GM12801 (cell line): ENCODE results near the gene CDIPT.

Source experiments
- CTCF ChIP-seq: IDR thresholded peaks from one replicate; pipeline ENCODE4 v1.5.1; 2011; ENCODE audit warnings: control low read depth; ENCODE audit not compliant: insufficient read length; ENCODE audit errors: extremely low read depth

CDIPT gene

DNA sequence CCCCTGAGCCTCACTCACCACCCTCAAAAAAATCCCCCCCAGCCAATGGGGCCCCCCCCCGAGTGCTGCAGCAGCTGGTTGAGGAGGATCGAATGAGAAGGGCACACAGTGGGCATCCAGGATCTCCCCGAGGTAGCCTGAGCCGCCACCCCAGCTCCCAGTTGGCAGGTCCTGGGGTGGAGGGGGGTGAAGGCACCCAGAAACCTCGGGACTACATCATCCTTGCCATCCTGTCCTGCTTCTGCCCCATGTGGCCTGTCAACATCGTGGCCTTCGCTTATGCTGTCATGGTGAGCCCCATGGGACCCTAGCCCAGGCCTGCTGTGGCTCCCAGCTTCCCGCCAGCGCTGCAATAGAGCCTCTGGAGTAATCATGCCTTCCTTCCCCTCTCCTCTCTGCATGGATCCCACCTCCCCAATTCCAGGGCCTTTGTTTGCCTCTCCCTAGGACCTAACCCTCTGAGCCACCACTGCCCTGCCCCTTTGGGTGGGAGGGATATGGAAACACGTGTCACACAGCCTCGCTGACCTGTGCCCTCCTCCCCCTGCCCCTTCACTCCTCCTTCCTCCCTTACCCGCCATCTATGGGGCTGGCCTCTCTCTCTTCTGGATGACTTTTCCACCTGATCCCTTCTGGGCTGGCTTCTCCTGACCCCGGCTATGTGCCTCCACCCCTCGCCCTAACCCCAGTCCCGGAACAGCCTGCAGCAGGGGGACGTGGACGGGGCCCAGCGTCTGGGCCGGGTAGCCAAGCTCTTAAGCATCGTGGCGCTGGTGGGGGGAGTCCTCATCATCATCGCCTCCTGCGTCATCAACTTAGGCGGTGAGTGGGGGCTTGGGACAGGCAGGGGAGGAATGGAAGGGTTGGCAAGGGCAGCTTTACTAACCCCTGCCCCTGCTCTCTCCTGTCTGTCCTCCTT is 49.1 kb downstream of the CDIPT start:
- no peak for TF ChIP-seq CTCF

DNA sequence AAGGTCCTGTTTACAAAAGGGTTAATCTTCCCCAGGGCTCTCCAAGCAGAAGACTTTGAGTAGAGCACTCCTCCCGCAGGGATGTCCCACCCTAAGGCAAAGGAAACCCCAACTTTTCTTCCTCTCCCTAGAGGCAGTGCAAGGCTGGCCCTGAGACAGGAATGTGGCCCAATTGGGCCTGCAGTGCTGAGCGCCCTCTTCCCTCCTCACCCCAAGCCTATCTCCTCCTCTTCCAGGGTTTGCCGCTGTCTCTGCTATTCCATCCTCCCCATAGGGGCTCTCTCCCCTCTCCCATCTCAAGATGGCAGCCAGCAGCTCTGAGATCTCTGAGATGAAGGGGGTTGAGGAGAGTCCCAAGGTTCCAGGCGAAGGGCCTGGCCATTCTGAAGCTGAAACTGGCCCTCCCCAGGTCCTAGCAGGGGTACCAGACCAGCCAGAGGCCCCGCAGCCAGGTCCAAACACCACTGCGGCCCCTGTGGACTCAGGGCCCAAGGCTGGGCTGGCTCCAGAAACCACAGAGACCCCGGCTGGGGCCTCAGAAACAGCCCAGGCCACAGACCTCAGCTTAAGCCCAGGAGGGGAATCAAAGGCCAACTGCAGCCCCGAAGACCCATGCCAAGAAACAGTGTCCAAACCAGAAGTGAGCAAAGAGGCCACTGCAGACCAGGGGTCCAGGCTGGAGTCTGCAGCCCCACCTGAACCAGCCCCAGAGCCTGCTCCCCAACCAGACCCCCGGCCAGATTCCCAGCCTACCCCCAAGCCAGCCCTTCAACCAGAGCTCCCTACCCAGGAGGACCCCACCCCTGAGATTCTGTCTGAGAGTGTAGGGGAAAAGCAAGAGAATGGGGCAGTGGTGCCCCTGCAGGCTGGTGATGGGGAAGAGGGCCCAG is 50.0 kb downstream of the CDIPT start:
- TF ChIP-seq CTCF: no peak

DNA sequence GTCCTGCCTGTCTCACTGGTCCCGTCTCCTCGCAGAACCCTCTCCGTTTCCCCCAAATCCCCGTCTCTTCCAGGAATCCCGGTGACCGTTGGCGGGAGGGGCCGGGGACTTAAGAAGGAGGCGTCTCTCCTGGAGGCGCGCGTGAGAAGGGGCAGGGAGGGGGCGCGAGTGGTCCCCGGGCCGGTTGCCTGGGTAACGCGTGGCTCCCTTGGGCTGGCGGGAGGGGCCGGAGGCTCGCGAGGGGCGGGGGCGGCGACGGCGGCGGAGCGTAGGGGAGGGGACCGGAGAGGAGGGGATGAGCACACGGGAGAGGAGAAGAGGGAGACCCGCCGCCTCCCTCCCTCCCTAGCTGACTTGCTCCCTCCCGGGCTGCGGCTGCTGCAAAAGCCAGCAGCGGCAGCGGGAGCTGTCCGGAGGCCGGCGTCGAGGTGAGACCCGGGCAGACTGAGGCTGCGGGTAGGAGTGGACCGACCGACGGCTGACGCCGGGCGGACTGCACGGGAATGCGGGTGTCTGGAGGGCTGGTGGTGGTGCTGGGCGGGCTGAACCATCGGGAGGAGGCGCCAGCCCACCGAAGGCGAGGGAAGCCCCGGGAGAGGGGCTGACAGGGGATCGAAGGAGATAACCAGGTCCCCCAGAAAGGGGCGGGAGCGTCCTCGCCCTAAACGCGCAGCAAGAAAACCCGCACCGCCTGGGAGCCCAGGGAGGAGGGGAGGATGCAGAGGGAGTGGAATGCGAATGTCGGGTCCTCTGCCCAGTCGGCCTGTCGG is 50.9 kb downstream of the CDIPT start, which contains the start of gene PRRT2:
TSS of gene PRRT2 (plus strand) at position 298 of the 770 bp plus-strand sequence. CDS start 862 bp downstream, outside the sequence.
- no peak for TF ChIP-seq CTCF

DNA sequence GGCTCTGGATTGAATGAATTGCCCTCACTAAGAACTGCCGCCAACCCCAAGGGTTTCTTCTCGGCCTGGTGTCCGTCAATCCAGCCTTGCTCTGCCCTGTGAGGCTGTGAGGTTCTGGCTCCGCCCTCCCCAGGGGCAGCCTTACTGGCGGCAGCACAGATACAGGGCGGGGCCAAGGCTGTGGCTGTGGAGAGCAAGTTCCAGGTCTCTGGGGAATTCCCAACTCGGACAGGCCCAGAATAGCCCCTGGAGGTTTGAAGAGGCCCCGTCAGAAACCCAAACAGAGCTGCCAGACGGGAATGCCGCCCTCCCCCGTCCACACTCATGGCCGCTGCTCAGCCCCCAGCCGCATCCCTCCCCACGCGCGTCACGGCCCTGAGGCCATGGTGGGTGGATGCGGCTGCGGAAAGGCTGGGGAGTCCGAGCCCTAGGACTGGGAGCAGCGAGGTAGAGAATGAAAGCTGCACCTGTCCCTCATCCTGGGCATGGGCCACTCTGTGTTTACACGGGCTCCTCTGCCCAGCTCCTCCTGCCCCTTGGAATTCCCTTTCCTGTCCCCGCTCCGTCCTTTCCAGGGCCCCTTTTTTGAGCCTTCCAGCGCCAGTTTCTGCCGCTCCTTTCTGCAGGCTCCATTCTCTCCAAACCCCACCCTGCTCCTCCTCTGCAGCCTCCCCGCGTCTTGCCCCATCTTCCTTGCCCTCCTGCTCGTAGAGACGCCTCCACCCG is 51.7 kb downstream of the CDIPT start:
- no peak for TF ChIP-seq CTCF

DNA sequence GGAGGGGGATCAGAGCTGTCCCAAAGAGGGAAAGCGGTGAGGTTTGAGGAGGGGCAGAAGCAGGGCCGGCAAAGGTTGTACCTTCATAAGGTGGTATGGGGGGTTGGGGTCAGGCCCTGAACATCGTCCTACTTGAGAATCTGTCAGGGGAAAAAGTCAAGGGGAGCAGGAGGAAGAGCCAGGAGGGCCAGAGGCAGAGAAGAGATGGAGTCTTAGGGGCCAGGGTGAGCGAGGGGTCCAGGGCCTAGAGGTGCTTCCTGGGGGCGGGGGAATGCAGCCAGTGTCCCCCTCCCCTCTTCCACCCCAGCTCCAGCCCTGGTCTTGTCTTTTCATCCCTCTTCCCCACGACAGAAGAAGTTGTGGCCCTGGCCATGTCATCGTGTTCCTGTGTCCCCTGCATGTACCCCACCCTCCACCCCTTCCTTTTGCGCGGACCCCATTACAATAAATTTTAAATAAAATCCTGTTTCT is 52.3 kb downstream of the CDIPT start:
- TF ChIP-seq CTCF: no peak

GRCh38 chr16:29809850-29810698 is 53.0 kb downstream of the CDIPT start:
- TF ChIP-seq CTCF: no peak
